Measurements from ENCODE around the gene CLSTN2.

CLSTN2 gene

DNA sequence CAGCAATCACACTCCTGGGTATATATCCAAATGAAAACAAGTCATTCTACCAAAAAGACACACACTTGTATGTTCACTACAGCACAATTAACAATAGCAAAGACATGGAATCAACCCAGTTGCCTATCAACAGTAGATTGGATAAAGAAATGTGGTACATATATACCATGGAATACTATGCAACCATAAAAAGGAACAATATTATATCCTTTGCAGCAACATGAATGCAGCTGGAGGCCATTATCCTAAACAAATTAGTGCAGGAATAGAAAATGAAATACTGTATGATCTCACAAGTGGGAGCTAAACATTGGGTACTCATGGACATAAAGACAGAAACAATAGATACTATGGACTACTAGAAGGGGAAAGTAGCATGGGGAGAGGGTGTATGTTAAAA, 224.7 kb downstream of the CLSTN2 start:
- DNase-seq: no peak

DNA sequence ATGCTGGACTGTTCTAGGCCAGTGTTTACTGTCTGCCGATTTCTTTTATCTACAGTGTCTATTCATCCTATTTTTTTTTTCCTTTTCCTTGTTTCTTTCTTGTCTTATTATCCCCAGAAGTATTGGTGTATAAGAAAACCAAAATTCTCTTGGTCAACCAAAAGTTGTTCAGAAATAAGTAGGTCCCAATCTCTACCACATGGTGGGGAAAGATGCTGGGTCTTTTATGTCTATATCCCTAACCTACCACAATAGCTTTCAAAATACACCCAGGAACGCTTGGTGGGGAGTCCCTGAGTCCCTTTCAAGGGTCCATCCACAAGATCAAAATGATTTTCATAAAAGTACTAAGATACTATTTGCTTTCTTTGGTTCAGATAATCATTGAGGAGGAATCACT, 225.6 kb downstream of the CLSTN2 start:
- DNase-seq: no peak

DNA sequence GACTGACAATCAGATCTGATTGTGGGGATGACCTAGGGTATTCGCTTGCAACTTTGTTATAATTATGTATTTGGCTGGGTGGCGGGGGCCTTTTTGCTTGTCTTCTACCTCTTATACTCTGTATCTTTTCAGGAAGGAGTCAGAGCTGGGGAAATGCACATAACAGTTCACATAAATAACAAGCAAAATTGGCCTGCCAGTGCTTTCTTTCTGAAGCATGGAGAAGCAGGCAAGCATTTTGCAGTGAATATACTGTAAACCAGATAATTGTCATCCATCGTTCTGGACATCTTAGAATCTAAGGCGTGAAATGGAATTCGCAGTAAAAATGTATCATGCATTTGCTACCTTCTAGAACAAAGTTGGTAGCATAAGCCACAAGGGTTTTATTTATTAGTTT, 227.6 kb downstream of the CLSTN2 start:
- DNase-seq: no peak

DNA sequence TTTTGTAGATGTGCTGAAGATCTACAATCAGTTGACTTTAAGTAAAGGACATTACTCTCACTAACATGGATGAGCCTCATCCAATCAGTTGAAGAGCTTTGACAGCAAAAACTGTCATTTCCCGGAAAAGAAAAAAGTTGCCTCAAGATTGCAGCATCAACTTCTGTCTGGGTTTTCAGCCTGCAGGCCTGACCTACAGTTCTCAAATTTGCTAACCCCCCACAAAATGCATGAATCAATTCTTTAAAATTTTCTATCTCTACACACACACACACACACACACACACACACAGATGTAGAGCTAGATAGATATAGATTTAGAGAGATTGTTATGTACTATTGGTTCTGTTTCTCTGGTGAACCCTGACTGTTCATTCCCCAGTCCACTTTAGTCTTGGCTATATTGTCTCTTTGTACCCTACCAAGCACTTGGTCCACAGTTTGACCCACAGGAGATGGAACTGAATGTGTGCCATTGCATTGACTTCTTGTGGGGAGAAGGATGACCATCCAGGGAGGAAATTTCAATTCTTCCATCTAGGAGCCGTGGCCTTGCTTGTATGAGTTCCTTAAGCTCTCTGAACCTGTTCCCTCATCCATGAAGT, 228.3 kb downstream of the CLSTN2 start:
- no peak for DNase-seq

DNA sequence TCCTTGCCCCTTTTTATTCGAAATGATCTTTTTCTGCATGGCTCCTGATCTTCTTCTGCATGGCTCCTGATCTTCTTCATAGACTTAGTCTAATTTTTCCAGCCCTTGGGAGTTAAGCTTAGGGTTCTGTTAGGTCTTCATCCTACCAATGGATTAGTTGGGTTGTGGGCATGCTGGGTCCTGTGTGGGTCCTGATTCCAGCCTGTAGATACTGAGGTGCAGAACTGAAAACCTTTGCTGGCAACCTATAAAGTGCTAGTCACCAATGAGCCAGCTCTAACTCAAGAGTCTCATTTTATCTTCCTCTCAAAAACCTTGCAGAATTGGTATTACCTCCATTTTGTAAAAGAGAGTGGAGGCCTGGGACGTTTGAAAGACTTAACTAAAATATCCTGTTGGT, 229.2 kb downstream of the CLSTN2 start:
- DNase-seq: no peak

DNA sequence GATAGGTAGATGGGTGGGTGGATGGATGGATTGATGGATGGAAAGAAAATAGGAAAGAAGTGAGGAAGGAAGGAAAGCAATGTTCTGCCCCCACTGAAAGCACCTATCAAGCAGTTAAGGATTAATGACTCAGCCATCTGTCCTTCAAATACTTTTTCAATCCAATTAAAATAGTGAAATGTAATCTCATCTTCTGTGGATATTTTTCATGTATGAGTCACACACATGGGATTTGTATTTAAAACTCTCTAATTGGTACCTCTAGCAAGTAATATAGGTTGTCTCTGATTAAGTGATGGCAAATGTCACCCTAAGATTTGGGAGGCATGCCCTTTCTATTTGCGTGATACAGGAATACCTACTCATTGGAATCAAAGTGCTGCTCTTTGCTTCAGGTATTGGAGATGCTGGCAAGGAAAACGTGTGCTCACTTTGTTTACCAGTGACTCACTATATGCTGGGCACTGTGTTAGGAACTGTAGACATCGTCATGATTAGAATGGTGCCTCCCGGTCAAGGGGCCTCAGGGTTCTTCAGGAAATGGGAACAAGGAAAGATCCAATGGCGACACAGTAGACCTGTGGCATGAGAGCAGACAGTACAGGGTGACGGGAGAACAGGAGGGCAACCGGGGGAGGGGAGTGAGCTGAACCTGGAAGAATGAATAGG, 230.1 kb downstream of the CLSTN2 start:
- DNase-seq: no peak

DNA sequence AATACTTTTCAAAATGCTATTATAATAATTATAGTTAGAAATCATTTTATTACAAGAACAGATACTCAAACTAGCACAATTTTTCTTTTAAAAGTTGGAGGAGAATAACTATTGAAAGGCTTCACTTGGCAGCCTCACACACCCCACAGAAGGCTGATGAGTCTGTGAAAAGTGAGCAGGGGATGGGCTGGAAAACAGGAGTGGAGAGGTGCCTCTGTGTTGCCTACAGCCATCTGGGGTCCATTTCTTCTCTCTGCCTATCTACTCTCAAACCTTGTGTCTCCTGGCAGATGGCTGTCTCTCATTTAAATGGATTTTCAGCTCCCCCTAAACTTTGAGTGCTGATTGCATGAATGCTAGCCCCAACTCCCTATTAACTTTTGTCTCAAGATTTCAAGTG, 230.8 kb downstream of the CLSTN2 start:
- DNase-seq: no peak

DNA sequence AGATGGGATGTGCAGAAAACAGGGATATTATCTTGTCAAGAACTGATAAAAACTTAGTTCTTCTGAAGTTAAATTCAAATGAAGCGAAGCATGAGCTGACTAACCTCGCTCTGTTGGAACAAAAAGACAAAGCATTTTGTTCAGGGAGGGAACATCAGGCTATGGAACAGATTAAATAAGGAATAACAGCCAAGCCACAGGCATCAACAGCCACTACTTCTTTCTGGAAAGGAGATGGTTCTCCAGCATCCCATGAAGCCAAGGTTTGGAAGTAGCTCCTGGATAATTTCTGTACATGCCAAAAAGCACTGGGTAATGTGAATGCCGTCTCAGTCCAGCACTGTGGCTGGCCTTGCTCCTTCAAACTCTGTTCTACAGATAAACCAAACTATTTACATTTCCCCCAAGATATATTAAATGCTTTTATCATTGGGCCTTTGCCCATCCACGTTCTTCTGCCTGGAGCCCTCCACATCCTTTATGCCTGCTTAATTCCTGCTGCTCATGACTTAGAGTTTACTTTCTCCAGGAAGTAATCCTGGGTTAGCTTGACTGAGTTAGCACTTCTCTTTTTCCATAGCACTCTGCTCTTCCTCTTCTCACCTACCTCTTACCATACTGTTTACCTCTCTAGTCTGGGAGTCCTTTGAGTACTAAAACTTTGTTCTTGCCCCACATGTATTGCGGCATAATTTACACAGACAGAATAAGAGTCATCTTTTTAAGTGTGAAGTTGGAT, 232.0 kb downstream of the CLSTN2 start:
- no peak for DNase-seq

DNA sequence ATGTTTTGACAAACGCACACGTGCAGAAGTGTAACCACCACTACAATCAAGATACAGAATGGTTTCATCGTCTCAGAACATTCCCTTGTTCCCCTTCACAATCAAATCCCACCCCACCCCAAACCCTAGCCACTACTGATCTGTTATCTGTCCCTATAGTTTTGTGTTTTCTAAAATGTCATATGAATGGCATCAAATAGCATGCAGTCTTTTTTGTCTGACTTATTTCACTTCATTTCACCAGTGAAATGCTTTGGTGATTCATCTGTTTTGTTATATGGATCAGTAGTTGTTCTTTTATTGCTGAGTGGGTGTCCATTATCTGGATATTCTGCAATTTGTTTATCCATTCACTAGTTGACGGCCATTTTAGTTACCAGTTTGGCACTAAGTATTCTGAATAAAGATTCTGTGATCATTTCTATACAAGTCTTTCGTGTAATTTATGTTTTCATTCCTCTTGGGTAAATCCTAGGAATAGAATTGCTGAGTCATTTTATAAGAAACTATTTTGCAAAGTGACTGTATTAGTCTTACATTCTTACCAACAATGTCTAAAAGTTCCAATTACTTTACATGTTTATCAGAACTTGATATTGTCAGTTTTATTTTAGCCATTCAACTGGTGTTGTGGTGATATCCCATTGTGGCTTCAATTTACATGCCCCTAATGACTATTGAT, 232.8 kb downstream of the CLSTN2 start:
- no peak for DNase-seq

DNA sequence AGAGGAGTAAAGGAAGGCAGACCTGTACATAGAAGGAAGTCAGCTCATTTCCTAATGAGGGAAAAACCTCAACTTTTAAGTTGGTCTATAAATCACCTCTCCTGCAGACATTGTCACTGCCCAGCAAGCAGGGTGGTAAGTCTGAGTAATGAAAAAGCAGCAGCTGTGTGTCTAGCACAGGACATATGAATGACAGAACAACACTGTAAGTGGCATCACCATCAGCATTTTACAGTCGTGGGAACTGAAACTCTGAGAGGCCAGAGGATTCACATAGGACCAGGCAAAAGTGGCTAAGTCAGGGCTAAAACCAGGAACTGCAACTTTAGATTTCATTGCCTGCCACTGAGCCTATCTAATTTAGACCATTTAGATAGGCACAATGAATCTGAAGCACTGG, 235.6 kb downstream of the CLSTN2 start:
- no peak for DNase-seq

DNA sequence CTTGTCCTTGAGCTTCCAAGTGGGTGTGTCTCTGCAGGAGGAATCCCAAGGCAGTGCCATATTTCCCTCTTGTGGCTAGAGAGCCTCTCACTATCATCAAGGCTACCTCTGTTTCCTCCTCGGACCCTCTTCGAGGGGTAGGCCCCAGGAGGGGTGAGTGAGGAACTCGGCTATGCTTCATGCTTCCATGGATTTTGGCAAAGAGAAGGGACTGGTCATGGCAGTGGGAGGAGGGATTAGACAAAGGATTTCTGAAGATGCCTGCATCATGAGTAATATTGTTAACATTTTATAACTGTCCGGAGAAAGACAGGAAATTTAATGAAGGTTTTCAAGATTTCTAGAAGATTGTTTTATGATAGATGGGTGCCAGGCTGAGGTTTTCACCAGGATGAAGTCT, 241.5 kb downstream of the CLSTN2 start:
- no peak for DNase-seq

DNA sequence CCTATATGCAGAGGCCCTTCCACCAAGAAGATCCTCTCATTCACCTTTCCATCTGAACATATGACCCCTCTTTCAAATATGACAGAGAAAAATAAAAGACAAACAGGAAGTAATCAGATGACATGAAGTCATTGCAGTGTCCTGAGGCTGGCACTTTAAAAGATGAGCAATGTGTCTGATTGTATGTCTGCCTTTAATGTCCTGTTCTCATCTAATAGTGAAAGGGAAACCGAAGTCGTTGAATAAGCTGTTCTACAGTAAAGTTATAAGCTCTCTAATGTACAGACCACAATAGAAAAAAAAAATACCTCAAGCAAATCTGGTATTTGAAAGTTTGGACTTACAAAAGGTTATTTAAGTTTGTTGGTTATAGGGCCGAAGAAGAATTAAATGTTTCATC, 243.0 kb downstream of the CLSTN2 start:
- no peak for DNase-seq

DNA sequence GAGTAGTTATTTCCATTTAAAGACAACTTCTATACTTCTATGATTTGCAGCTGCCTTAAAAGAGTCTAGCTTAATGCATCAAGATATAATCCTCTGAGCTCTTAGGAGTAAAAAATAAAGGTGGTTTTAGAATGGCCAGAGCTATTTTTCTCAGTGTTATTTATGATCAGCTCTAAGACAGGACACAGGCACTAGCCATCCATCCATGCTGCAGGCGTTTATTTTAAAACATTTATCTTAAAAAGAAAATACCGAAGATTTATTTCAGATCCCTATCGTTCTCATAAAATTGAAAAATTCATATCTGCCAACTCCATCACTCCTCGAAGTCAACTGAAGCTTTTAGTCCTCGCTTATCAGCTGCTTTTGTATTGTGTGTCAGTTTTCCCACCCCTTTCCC, 243.5 kb downstream of the CLSTN2 start:
- no peak for DNase-seq

DNA sequence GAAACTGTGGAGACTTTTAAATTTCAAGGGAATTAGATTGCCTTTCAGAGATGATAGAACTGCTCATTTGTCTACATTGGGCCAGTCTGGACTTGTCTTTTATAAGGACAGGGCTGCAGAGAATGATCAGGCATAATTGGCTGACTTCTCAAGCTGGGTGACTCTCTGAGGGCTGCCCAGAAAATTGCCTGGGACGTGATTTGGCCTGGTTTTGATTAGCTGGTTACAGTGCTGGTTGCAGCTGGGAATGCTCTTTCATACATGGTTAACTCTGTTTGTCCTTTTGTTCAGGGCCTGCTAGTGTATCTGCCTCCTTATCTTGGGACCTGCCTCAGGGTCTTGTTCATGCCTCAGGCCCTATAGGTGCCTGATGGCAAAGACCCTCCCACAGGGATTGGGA, 245.6 kb downstream of the CLSTN2 start:
- DNase-seq: no peak

DNA sequence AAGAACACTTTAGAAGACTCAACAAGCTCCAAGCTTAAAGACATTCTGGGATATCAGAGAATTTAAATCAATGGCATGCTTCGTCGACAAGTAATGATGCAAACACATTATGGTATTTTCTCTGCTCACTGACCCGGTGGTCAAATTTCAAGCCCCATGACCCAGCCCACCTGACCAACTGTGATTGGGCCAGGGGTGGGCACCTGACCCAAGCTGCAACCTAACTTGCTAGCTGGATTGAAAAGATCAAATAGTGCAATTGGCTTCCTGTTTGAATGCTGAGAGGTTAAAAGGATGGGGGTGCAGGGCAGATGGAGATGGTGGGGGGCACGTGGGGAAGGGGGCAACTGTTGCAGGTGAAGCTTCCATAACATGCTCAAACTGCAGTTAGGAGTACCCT, 250.4 kb downstream of the CLSTN2 start:
- no peak for DNase-seq

DNA sequence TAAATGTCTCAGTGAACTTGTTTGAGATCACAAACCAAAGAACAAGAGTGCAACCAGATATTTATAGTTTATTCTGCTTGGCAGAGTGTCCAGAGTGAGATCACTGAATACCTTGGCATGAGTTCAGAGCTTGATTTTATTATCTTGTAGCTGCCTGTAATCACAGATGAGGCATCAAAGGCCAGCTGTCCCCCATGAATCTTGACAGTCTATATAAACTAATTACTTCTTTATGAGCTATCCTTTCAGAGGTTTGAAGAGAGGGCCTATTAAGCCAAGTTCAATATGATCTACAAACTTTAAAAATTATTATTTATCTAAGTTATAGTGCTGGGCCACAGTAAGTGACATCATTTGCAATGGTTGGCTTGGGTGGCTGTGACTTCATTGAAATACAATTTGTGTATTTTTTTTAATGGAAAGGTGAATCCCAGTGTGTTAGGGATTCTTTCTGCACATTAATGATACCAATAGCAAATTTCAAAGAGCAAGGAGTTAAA, 251.5 kb downstream of the CLSTN2 start:
- no peak for DNase-seq

DNA sequence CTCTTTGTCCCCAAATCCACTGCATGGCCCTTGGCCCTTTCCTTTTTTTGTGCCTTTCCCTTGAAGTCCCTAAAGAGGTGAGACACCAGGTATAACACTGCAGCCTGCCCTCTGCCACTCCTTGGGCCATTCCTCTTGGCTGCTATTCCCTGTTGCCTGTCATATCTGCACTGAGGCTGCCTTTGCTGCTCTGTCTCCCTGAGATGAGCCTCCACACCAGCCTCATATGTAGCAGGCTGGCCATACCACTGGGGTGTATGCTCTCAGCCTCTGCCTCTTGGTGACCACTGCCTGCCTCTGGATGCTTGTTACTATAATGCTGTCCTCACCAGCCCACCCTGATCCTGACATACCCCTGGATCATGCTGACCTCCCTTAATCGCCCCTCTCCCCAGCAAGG, 252.0 kb downstream of the CLSTN2 start:
- DNase-seq: no peak

DNA sequence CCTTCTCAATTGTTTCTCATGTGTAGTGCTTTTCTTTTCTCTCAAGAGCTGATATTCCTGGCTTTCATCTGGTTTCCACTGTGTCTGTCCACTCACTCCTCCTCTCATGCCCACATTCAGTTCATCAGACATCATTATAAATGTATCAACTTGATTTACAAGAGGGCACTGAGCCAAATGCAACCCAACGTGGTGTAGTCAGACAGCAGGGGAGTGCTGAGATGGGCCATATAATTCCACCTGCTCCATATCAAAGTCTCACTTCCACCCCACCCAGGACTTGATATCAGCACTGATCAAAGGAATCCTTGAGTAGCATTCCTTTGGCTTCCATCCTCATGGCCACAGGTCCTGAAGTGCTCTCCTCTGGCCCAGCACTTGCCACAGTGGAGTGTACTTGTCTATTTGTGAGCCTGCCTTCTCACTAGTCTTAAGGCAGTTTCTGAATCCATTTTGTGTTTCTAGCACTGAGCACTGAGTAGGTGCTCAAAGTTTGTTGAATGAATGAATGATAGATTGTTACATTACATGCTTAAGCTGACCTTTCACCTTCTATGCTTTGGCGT, 252.8 kb downstream of the CLSTN2 start:
- DNase-seq: no peak

DNA sequence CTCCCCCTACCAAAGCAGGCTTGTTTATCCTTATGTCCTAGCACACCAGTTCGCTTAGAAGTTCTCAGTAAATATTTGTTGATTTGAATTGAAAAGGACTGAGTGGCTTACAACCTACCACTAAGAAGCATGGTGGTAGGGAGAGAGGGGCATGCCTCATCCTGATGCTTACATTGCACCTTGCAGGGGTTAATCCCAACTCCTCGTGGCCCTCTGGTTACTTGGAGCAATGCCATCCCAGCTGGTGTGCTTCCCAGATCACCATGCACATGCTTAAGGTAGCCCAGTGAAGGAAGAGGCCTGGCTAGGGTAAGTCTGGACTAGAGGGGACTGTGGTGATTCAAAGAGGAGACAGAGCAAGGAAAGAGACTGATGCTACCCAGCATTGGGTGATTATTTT, 253.3 kb downstream of the CLSTN2 start:
- DNase-seq: no peak

DNA sequence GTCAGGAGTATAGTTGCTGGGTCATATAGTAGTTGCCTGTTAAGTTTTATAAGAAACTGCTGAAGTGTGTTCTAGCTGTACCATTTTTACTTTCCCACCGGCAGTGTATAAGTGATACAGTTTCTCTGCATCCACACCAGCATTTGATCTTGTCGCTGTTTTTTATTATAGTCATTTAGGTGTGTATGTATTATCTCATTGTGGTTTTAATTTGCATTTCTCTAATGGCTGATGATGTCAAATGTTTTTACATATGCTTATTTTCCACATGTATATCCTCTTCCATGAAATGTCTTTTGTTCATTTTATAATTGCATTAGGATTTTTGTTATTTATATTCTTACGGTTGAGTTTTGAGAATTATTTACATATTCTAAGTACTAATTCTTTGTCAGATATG, 254.3 kb downstream of the CLSTN2 start:
- no peak for DNase-seq

DNA sequence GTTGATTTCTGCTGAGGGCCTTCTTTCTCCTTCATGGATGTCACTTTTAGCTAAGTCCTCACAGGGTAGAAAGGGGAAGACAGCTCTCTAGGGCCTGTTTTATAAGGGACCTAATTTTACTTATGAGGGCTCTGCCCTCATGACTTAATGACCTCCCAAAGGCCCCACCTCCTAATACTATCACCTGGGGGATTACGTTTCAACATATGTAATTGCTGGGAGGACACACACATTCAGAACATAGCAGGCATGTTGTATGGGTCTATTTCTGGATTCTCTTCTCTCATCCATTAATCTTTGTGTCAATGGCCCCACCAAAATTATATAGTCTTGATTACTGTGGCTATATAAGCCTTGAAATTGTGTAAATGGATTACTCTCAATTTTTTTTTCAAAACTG, 255.0 kb downstream of the CLSTN2 start:
- no peak for DNase-seq

DNA sequence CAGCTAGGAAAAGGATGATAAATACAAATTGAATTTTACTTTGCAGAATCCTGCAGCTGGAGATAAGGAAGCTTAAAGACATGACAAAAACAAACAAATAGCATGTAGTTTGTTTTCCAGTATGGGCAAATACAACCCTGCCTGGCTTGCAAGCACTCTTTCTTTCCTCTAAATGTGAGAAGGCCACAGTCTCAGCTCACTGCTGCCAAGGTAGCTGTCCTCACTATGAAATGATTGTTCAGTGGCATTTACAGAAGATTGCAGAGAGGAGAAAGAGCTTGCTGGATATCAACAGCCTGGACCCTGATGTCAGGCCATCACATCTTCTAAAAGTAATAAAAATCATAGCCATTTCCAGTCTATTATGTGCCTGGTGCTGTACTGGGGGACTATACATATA, 262.0 kb downstream of the CLSTN2 start:
- DNase-seq: no peak

DNA sequence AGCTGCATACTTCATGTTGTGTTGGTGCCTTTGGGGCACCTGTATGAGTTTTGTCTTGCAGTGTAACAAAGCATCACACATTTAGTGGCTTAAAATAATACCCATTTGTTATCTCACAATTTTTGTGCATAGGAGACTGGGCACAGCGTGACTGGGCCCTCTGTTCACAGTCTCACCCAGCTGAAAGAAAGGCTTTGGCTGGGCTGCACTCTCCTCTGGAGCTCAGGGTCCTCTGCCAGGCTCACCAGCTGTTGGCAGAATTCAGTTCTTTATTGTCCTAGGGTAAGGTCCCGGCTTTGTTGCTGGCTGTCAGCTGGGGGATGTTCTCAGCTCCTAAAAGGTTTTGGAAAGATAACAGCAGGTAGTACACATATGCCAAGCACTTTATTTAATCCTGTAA, 263.3 kb downstream of the CLSTN2 start:
- no peak for DNase-seq
